HepG2 (cell line): Measurements from ENCODE around the gene NFKBIL1.

ENCODE experiments used
- ETV6 ChIP-seq: sonication (generic); formaldehyde crosslinking; conservative IDR thresholded peaks from 2 replicates; pipeline ENCODE4 v1.4.0; 2020; ENCODE audit warnings: missing genetic modification reagents
- HNRNPH1 ChIP-seq: fragments of 200-400 bp; formaldehyde crosslinking; optimal IDR thresholded peaks from 2 replicates; pipeline ENCODE3; 2017; ENCODE audit warnings: mild to moderate bottlenecking, low read depth, low read length
- JUND ChIP-seq: sonication (generic); formaldehyde crosslinking; IDR thresholded peaks from 2 replicates; pipeline ENCODE4 v1.8.0; 2022; ENCODE audit warnings: mild to moderate bottlenecking, missing genetic modification reagents

DNA sequence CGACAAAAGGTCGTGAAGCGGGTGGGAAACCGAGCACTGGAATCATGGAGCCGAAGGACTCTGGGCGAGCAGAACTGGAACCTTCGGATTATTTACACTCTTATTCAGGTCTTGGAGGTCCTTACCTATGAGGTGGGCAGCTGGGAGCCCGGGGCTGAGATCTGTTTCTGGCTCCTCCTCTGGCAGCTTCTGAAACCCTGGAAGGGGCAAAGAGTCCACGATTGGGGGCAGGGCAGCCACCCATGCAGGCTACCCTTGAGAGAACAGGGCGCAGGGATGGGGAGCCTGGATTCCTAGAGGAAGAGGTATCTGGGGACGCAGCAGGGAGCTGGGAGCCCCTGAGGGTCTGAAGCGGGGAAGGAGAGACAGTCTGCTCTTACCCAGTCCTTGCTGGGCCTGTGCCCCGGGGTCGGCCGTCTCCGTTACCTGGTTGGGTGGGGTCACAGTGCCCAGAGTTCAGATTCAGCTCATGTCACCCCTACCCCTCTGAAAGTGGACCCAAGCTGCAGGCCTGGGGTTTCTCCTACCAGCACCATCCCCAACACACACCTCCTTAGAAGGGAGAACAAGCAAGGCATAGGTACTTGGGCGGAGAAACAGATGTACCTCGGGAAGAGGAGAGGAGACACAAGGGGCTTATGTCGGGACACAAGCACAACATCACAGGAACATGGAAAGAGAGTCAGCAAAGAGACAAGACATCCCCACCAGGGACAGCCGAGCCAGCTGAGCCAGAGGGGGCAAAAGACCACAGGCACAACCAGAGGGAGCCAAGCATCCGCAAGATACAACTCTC lies 34.2 kb downstream of the NFKBIL1 start:
- TF ChIP-seq HNRNPH1 (no peak), ETV6 (no peak), JUND (CRISPR knock-in tag) (no peak)
